Loucy (cell line): ENCODE results near the gene GNB5.

Experiments used
- CTCF ChIP-seq: fragments of 200-600 bp; sonication (generic); conservative IDR thresholded peaks from 2 replicates; pipeline ENCODE4 v1.5.1; 2014; ENCODE audit warnings: mild to moderate bottlenecking, antibody characterized with exemption, low read length
- EZH2phosphoT487 ChIP-seq: fragments of 200-600 bp; IDR thresholded peaks from 2 replicates; pipeline ENCODE4 v1.6.1; 2018; ENCODE audit warnings: antibody characterized with exemption, mild to moderate bottlenecking, moderate library complexity, borderline replicate concordance

DNA sequence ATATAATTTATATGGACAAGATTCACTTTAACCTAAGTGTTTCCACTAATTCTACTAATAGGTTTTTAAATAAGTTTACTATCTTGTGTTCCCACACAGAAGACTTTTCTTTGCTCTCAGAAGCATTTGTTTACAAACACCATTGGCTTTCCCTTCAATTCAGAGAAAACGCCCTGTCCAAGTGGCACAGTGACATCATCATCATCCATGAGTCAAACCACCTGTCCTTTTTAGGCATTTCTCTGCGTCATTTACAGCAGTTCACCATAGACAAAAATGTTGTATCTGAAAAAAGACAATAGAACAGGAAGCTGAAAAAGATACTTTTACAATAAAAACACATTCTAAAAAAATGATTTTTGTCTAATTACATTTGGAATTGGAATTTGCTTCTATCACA, 69.3 kb downstream of the GNB5 start:
- no peak for TF ChIP-seq CTCF
- TF ChIP-seq EZH2phosphoT487: no peak
